ENCODE results near the gene RAPGEF2. TPM values are rescaled to one million over a fixed set of nuclear protein-coding genes. Genes with fewer than 3 reads are reported as not detected.

RAPGEF2 gene
- total and polyA plus RNA-seq, 2 experiments from 2014 or later, result 10.2 to 63.1 TPM

- no peaks in the 10 kb centered on the region for H3F3A ChIP-seq (replicated peaks; ENCODE audit: low read depth)
Measured at GRCh38 chr4:159344877-159345276, 242.0 kb downstream of the RAPGEF2 start.

GRCh38 chr4:159346681-159347080 lies 243.8 kb downstream of the RAPGEF2 start:
- Histone ChIP-seq H3K4me1 (ENCODE audit: insufficient read depth) (no peaks in the 10 kb centered on the region), H3K27me3 (ENCODE audit: insufficient read depth) (no peaks in the 10 kb centered on the region), H3K27ac (ENCODE audit: low read depth) (no peak overlapping the region), H3K9me2 (ENCODE audit: insufficient read depth) (no peaks in the 10 kb centered on the region), H3K79me2 (replicated peaks; ENCODE audit: insufficient read depth) (no peaks in the 10 kb centered on the region), H3K4me2 (no peak overlapping the region), H4K20me1 (replicated peaks; ENCODE audit: insufficient read depth) (no peaks in the 10 kb centered on the region; the same call in 1 of the 2 replicates), H3K4me3 (no peak overlapping the region), H2AFZ (no peak overlapping the region), H3K36me3 (ENCODE audit: insufficient read depth) (peaks cover 20% of the 10 kb centered on the region), H3F3A (replicated peaks; ENCODE audit: low read depth) (no peaks in the 10 kb centered on the region)
- ATAC-seq (no peak), DNase-seq (ENCODE audit: low spot score) (no peak)
- Mint-ChIP-seq H3K4me1 (no peaks in the 10 kb centered on the region), H3K9me3 (no peaks in the 10 kb centered on the region), H3K27me3 (ENCODE audit: insufficient read depth, low read depth, poor library complexity) (no peaks in the 10 kb centered on the region), H3K36me3 (ENCODE audit: low read depth) (peaks cover 42% of the 10 kb centered on the region; the same call in 2 of the 3 replicates), H3K4me3 (no peak overlapping the region), H3K27ac (no peak overlapping the region)
- TF ChIP-seq CTCF (conservative IDR thresholded peaks at IDR 0.05; ENCODE audit: low read depth in 2 of 2), result no peak
- TF ChIP-seq POLR2AphosphoS5 (IDR thresholded peaks at IDR 0.05; ENCODE audit: low read depth), result no peak
- TF ChIP-seq JUNB (IDR thresholded peaks at IDR 0.05; ENCODE audit: unreplicated experiment), result no peak
- TF ChIP-seq ZNF462 (CRISPR knock-in tag; IDR thresholded peaks at IDR 0.05), result no peak
- no peak for TF ChIP-seq NANOG (IDR thresholded peaks at IDR 0.05; ENCODE audit: borderline replicate concordance)

More at GRCh38 chr4:159344877-159345276, 242.0 kb downstream of the RAPGEF2 start:
- no peaks in the 10 kb centered on the region for H3K4me1 Mint-ChIP-seq
- H3K9me3 Mint-ChIP-seq, result no peaks in the 10 kb centered on the region
- no peaks in the 10 kb centered on the region for H3K27me3 Mint-ChIP-seq (ENCODE audit: insufficient read depth, low read depth, poor library complexity)
- Histone ChIP-seq H3K27me3 (ENCODE audit: insufficient read depth) (no peaks in the 10 kb centered on the region), H3K9me2 (ENCODE audit: insufficient read depth) (no peaks in the 10 kb centered on the region), H3K79me2 (replicated peaks; ENCODE audit: insufficient read depth) (no peaks in the 10 kb centered on the region), H3K4me2 (no peak overlapping the region), H3K36me3 (ENCODE audit: insufficient read depth) (peaks cover 20% of the 10 kb centered on the region), H3K4me3 (no peak overlapping the region), H3K27ac (ENCODE audit: low read depth) (no peak overlapping the region), H4K20me1 (replicated peaks; ENCODE audit: insufficient read depth) (no peaks in the 10 kb centered on the region; the same call in 1 of the 2 replicates), H3K4me1 (ENCODE audit: insufficient read depth) (no peaks in the 10 kb centered on the region), H2AFZ (no peak overlapping the region)
- DNase-seq (ENCODE audit: low spot score) (no peak), ATAC-seq (no peak)
- no peak overlapping the region for H3K27ac Mint-ChIP-seq
- peaks cover 42% of the 10 kb centered on the region; the same call in 2 of the 3 replicates for H3K36me3 Mint-ChIP-seq (ENCODE audit: low read depth)
- TF ChIP-seq POLR2AphosphoS5 (IDR thresholded peaks at IDR 0.05; ENCODE audit: low read depth) (no peak), REST (IDR thresholded peaks at IDR 0.05; ENCODE audit: unreplicated experiment) (no peak), EZH2 (IDR thresholded peaks at IDR 0.05; ENCODE audit: low read depth, unreplicated experiment) (no peak)
- no peak overlapping the region for H3K4me3 Mint-ChIP-seq
